Spleen (tissue), 11 donors: ENCODE results near the gene MTX3. TPM values are rescaled to one million over a fixed set of nuclear protein-coding genes. Genes with fewer than 3 reads are reported as not detected.

ENCODE experiments used
- DNase-seq: peaks from one replicate; pipeline ENCODE4 v3.0.0-alpha.2; 2020
- H3K27ac ChIP-seq, 8 donors: fragments of 200-600 bp; sonication (generic) in 7 of 8; 1 replicate in 4 of 8; 2 replicates in 4 of 8; pipeline versions ENCODE4 v1.5.0 to v1.8.0; 2016 to 2021; ENCODE audit warnings: inconsistent platforms in 4 of 8, mild to moderate bottlenecking in 4 of 8, moderate library complexity in 1 of 8
- H3K27me3 ChIP-seq, 7 donors: fragments of 200-600 bp; sonication (generic) in 6 of 7; replicated peaks in 1 of 7; 1 replicate in 4 of 7; 2 replicates in 3 of 7; pipeline versions ENCODE4 v1.5.0 to v1.8.0; 2016 to 2021; ENCODE audit warnings: inconsistent platforms in 3 of 7, mild to moderate bottlenecking in 1 of 7
- H3K36me3 ChIP-seq, 6 donors: fragments of 200-600 bp; sonication (generic) in 5 of 6; 1 replicate in 4 of 6; 2 replicates in 2 of 6; pipeline versions ENCODE4 v1.5.0 to v1.8.0; 2016 to 2021; ENCODE audit warnings: inconsistent platforms in 2 of 6
- H3K4me1 ChIP-seq, 6 donors: fragments of 200-600 bp; sonication (generic) in 5 of 6; 1 replicate in 3 of 6; 2 replicates in 3 of 6; pipeline versions ENCODE4 v1.5.0 to v1.8.0; 2016 to 2021; ENCODE audit warnings: inconsistent platforms in 3 of 6
- H3K4me3 ChIP-seq, 8 donors: fragments of 200-600 bp; sonication (generic) in 7 of 8; 1 replicate in 4 of 8; 2 replicates in 4 of 8; pipeline versions ENCODE4 v1.5.0 to v1.8.0; 2016 to 2021; ENCODE audit warnings: inconsistent platforms in 4 of 8, mild to moderate bottlenecking in 4 of 8, moderate library complexity in 2 of 8
- H3K9me3 ChIP-seq, 8 donors: fragments of 200-600 bp; sonication (generic) in 7 of 8; 1 replicate in 4 of 8; 2 replicates in 4 of 8; pipeline versions ENCODE4 v1.5.0 to v1.8.0; 2016 to 2021; ENCODE audit warnings: inconsistent platforms in 4 of 8
- POLR2A ChIP-seq, 3 donors: fragments of 450-650 bp; IDR thresholded peaks; one replicate each; pipeline ENCODE4 v1.5.1; 2017; ENCODE audit warnings: antibody characterized with exemption in 3 of 3, mild to moderate bottlenecking in 1 of 3
- POLR2AphosphoS5 ChIP-seq, 3 donors: sonication (generic); formaldehyde crosslinking; IDR thresholded peaks; one replicate each; pipeline ENCODE4 v1.5.1; 2017; ENCODE audit warnings: antibody characterized with exemption in 3 of 3
- WGBS, 5 donors: extraction: QIAGEN DNeasy Blood & Tissue Kit in 3 of 5; methylation state at CpG; one replicate each; pipeline versions ENCODE4 v1.1.5 to v1.1.7; 2013 to 2018; 5-methylcytosine and 5-hydroxymethylcytosine counted together
- intact Hi-C: fragments of 100-400 bp; cut with DNase I; formaldehyde crosslinking; loops from one replicate; pipeline ENCODE4 v1.15.0; 2023; ENCODE audit warnings: low total_unique reads
- polyA plus RNA-seq, 3 donors: library from polyadenylated mRNA; stranded (reverse); fragments of 200-250 nt; gene quantifications; one replicate each; pipeline ENCODE4 v1.2.1, GENCODE V29; 2013
- total RNA-seq, 7 donors: library from RNA; depleted of rRNA in 3 of 7; stranded (reverse); fragments of >200 nt in 3 of 7; fragmentation: NEBNext Ultra II Directional in 4 of 7; extraction: Animal tissue kit (Norgen Biotek cat#: 25700) in 4 of 7; gene quantifications; one replicate each; pipeline versions ENCODE4 v1.1.0 to v1.2.1, GENCODE V29; 2016 to 2021
- TF ChIP-seq, protein P1 (sequence below), 11 experiments: fragments of 200-600 bp in 7 of 11; fragments of 450-650 bp in 4 of 11; sonication (generic) in 4 of 11; IDR thresholded peaks in 8 of 11; conservative IDR thresholded peaks in 3 of 11; 1 replicate in 7 of 11; 2 replicates in 4 of 11; pipeline versions ENCODE4 v1.4.0 to v1.8.0; 2016 to 2021; ENCODE audit warnings: antibody characterized with exemption in 11 of 11, inconsistent platforms in 4 of 11, mild to moderate bottlenecking in 1 of 11
- donor health status: healthy with polysubstance abuse.
- donor health status: DM: no; HTN: no; CAD: no; lungs with moderate emphysema.
- donor health status: DM: no; HTN: no; CAD: no.
- donor health status: Bipolar disorder and iron deficiency.
- donor health status: healthy.
- donor health status: DM: no; HTN: no; CAD: no.
- donor health status: DM: yes; HTN: yes; CAD: no.

MTX3 gene
- total and polyA plus RNA-seq, 10 donors, result 6.0 to 19.8 (median 15.8) TPM

DNA sequence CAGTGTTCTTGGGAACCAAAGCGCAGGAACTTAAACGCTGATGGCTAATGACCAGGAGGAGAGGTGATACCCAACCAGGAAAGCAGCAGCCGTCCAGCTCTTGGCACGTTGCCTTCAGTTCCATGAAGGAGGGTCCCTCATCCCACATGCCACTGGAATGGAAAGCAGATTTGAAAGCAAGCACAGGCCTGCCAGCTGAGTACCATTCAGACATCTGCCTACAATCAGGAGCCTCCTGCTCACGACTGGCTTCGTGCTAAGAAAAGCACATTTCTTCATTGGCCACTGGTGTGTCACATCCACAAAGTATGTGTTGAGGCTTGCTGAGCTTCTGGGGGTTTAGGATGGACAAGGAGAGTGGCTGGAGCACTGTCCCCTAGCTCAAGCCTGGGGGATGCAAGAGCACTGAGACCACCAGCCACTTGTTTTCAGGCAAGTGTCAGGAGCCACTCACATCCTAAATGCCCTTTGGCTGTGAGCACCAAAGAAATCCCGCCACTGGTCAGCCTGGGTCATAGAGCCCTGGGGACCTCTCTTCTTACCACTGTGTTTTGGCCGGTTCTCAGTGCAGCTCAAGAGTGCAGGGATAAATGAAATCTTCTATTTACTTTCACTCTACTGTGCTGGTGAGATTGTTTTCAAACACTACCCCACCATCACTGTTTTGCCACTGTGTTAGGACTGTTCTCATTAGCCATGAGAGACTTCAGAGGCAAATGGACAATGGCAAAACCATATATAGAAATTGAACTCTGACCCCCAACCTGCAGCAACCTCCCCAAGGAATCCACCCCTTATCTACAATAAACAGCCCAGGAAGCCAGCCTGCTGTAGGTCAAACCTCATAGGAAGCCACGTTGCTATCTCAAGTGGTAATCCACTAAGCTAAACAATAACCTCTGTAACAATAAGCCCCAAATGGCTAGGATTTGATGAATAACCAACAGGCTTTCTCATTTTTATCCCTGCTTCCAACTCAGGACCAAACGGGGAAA is 58.3 kb downstream of the MTX3 start:
- Histone ChIP-seq H3K27me3 (no peaks in the 10 kb centered on the region), H3K36me3 (no peaks in the 10 kb centered on the region), H3K4me1 (peaks cover 0 to 6% (median 0%) of the 10 kb centered on the region in 6 donors), H3K4me3 (no peak overlapping the region), H3K27ac (no peak overlapping the region), H3K9me3 (peaks cover 0 to 13% (median 2%) of the 10 kb centered on the region in 8 donors)
- peak; percentile 39 for DNase-seq
- 76 to 88% (median 85%) methylated on average over 8 to 10 of the region's 10 CpGs for WGBS, 5 donors
- TF ChIP-seq POLR2AphosphoS5 (IDR thresholded peaks at IDR 0.05) (no peak), POLR2A (IDR thresholded peaks at IDR 0.05) (no peak)
- TF ChIP-seq, protein P1, sequence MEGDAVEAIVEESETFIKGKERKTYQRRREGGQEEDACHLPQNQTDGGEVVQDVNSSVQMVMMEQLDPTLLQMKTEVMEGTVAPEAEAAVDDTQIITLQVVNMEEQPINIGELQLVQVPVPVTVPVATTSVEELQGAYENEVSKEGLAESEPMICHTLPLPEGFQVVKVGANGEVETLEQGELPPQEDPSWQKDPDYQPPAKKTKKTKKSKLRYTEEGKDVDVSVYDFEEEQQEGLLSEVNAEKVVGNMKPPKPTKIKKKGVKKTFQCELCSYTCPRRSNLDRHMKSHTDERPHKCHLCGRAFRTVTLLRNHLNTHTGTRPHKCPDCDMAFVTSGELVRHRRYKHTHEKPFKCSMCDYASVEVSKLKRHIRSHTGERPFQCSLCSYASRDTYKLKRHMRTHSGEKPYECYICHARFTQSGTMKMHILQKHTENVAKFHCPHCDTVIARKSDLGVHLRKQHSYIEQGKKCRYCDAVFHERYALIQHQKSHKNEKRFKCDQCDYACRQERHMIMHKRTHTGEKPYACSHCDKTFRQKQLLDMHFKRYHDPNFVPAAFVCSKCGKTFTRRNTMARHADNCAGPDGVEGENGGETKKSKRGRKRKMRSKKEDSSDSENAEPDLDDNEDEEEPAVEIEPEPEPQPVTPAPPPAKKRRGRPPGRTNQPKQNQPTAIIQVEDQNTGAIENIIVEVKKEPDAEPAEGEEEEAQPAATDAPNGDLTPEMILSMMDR (IDR thresholded peaks at IDR 0.05 in 8 of 11, conservative IDR thresholded peaks at IDR 0.05 in 3 of 11), result no peak
- intact Hi-C loops, result no loop called here

DNA sequence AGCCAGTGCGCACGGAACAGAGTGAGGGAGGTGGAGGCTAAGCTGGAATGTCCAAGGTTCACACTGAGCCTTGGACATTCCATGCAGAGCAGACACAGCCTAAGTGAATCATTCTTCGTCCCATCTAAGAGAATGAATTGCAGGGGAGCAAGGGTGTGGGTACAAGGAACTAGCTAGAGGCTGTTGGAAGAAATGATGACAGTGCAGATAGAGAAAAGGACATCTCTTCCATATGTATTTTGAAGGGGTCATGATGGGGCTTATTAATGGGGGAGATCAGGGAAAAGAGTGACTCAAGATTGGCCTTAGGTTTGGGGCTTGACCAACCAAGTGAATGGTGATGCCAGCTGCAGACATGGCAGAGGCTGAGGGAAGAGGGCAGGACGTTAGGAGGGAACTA is 59.2 kb downstream of the MTX3 start:
- no peak for DNase-seq
- TF ChIP-seq POLR2A (IDR thresholded peaks at IDR 0.05) (no peak), POLR2AphosphoS5 (IDR thresholded peaks at IDR 0.05) (no peak)
- TF ChIP-seq, protein P1 (IDR thresholded peaks at IDR 0.05 in 8 of 11, conservative IDR thresholded peaks at IDR 0.05 in 3 of 11), result no peak
- no peaks in the 10 kb centered on the region for H3K27me3 ChIP-seq
- peaks cover 0 to 6% (median 0%) of the 10 kb centered on the region in 6 donors for H3K4me1 ChIP-seq
- H3K27ac ChIP-seq, result no peak overlapping the region
- no peak overlapping the region for H3K4me3 ChIP-seq
- no peaks in the 10 kb centered on the region for H3K36me3 ChIP-seq
- WGBS, 5 donors, result 79 to 95% (median 81%) methylated on average over 4 of the region's 4 CpGs
- H3K9me3 ChIP-seq, result peaks cover 0 to 13% (median 2%) of the 10 kb centered on the region in 8 donors
- intact Hi-C loops, result no loop called here

DNA sequence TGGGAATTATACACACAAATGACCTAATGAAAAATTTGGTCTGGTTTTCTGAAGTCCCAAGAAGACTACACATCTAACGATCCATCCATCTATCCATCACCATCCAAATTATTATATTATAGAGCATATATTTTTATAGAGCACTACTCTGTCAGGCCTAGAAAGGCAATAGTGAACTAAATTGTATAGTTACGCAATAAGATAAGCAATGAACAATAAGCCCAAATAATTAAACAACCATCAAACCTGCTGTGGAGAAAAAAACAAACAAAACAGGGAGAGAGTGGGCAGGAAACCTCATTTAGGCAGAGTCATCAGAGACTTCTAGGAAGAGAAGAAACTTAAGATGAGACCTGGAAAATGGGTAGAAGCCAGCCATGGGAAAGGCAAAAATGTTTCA is 59.7 kb downstream of the MTX3 start:
- TF ChIP-seq POLR2A (IDR thresholded peaks at IDR 0.05) (no peak), POLR2AphosphoS5 (IDR thresholded peaks at IDR 0.05) (no peak)
- TF ChIP-seq, protein P1 (IDR thresholded peaks at IDR 0.05 in 8 of 11, conservative IDR thresholded peaks at IDR 0.05 in 3 of 11), result no peak
- Histone ChIP-seq H3K4me1 (peaks cover 0 to 6% (median 0%) of the 10 kb centered on the region in 6 donors), H3K9me3 (peaks cover 0 to 13% (median 2%) of the 10 kb centered on the region in 8 donors), H3K27ac (no peak overlapping the region), H3K36me3 (no peaks in the 10 kb centered on the region), H3K4me3 (no peak overlapping the region), H3K27me3 (no peaks in the 10 kb centered on the region)
- WGBS, 5 donors, result 94 to 97% (median 95%) methylated on average over 2 of the region's 2 CpGs
- intact Hi-C loops, result no loop called here
- DNase-seq, result no peak

DNA sequence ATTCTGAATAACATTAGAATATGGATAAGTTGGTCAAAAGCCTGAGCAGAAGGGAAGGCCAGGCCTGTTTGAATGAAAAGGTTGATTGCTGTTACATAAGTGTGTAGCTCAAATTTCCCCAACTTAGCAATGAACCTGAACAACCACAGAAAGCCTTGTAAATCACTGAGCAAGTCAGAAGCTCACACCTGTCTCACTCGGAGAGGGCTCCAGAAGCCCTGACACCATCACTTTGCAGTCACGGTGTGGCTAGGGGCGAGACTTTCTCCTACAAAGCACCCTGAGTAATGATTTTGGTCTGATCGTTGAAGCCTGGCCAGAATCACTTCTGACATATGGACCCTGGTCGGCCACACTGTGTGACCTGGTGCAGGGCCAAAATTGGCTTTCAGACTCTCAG is 62.0 kb downstream of the MTX3 start:
- Histone ChIP-seq H3K36me3 (no peaks in the 10 kb centered on the region), H3K4me3 (no peak overlapping the region), H3K4me1 (no peaks in the 10 kb centered on the region), H3K27ac (no peak overlapping the region), H3K9me3 (peaks cover 0 to 13% (median 2%) of the 10 kb centered on the region in 8 donors), H3K27me3 (no peaks in the 10 kb centered on the region)
- intact Hi-C loops, result loop anchor here (10.0 kb wide), 1 partner anchor 156 kb away; no protein-coding TSS in a partner anchor
- DNase-seq, result peak; percentile 43
- WGBS, 5 donors, result 82 to 93% (median 87%) methylated on average over 2 to 5 of the region's 5 CpGs
- TF ChIP-seq, protein P1 (IDR thresholded peaks at IDR 0.05 in 8 of 11, conservative IDR thresholded peaks at IDR 0.05 in 3 of 11), result no peak
- TF ChIP-seq POLR2A (IDR thresholded peaks at IDR 0.05) (no peak), POLR2AphosphoS5 (IDR thresholded peaks at IDR 0.05) (no peak)
